Stomach (tissue), 9 donors: ENCODE measurements around the gene PON3. TPM values are rescaled to one million over a fixed set of nuclear protein-coding genes. Genes with fewer than 3 reads are reported as not detected.

Source experiments
- DNase-seq, 2 donors: peaks; one replicate each; pipeline versions ENCODE4 v3.0.0 to v3.0.0-alpha.2; 2013 to 2019
- H3K27ac ChIP-seq, 5 donors: fragments of 200-600 bp in 4 of 5; sonication (generic) in 4 of 5; one replicate each; pipeline ENCODE4 v1.5.1; 2013 to 2019; ENCODE audit warnings: mild to moderate bottlenecking in 1 of 5, moderate library complexity in 1 of 5
- H3K27me3 ChIP-seq, 3 donors: fragments of 200-600 bp; sonication (generic); one replicate each; pipeline ENCODE4 v1.5.1; 2017 to 2019; ENCODE audit warnings: mixed run types in 1 of 3
- H3K36me3 ChIP-seq, 4 donors: fragments of 200-600 bp; sonication (generic); 1 replicate in 3 of 4; 2 replicates in 1 of 4; pipeline ENCODE4 v1.5.1; 2016 to 2019
- H3K4me1 ChIP-seq, 4 donors: fragments of 200-600 bp; sonication (generic); one replicate each; pipeline ENCODE4 v1.5.1; 2016 to 2019
- H3K4me3 ChIP-seq, 4 donors: fragments of 200-600 bp; sonication (generic) in 3 of 4; one replicate each; pipeline ENCODE4 v1.5.1; 2016 to 2019; ENCODE audit warnings: mild to moderate bottlenecking in 1 of 4
- H3K9me3 ChIP-seq, 4 donors: fragments of 200-600 bp; sonication (generic); one replicate each; pipeline ENCODE4 v1.5.1; 2016 to 2019
- EP300 ChIP-seq: sonication (generic); formaldehyde crosslinking; IDR thresholded peaks from one replicate; pipeline ENCODE4 v1.6.1; 2017; ENCODE audit warnings: antibody characterized with exemption
- POLR2A ChIP-seq, 4 donors: fragments of 450-650 bp; IDR thresholded peaks; one replicate each; pipeline ENCODE4 v1.6.1; 2016; ENCODE audit warnings: antibody characterized with exemption in 4 of 4, control low read depth in 2 of 4, mild to moderate bottlenecking in 1 of 4, moderate library complexity in 1 of 4
- POLR2AphosphoS5 ChIP-seq, 3 donors: sonication (generic); formaldehyde crosslinking; IDR thresholded peaks; one replicate each; pipeline ENCODE4 v1.6.1; 2016; ENCODE audit warnings: antibody characterized with exemption in 3 of 3
- WGBS, 5 donors: extraction: QIAGEN DNeasy Blood & Tissue Kit in 3 of 5; methylation state at CpG; one replicate each; pipeline versions ENCODE4 v1.1.5 to v1.1.7; 2013 to 2018; 5-methylcytosine and 5-hydroxymethylcytosine counted together
- intact Hi-C: fragments of 100-400 bp; cut with DNase I; formaldehyde crosslinking; loops from one replicate; pipeline ENCODE4 v1.15.1; 2023; ENCODE audit warnings: low total_unique reads
- polyA plus RNA-seq, 3 donors: library from polyadenylated mRNA; stranded (reverse); fragments of 200-250 nt; gene quantifications; one replicate each; pipeline ENCODE4 v1.2.3, GENCODE V29; 2013
- total RNA-seq, 5 donors: library from RNA; depleted of rRNA; stranded (reverse); fragments of >200 nt; gene quantifications; one replicate each; pipeline versions ENCODE4 v1.1.0 to v1.2.3, GENCODE V29; 2014 to 2016
- TF ChIP-seq, protein P1 (sequence below), 7 experiments: fragments of 450-650 bp in 4 of 7; fragments of 200-600 bp in 3 of 7; sonication (generic) in 3 of 7; IDR thresholded peaks; one replicate each; pipeline ENCODE4 v1.5.1; 2016 to 2019; ENCODE audit warnings: antibody characterized with exemption in 7 of 7, control low read depth in 2 of 7, mild to moderate bottlenecking in 1 of 7
- donor health status: healthy with polysubstance abuse.
- donor health status: Bipolar disorder and iron deficiency.
- donor health status: healthy.

Gene PON3
- total and polyA plus RNA-seq, 8 donors = 1.2 to 9.4 (median 3.9) TPM; not detected in 2

DNA sequence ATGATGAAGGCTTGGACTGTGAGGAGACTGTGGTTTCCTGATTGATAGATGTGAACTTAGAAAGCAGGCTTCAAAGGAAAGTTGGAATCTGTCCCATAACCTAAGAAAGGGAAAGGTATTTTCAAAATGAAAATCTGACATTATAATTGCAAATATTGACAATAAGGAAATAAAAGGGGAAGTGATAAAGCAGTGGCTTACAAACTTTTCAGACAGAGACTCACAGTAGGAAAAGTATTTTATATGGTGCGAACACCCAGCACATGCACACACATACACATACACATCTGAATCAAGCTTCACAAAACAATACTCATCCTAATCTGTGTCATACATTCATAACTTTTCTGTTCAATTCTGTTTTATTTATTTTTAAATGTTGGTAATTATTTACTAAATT, 76.6 kb downstream of the PON3 start:
- intact Hi-C loops = no loop called here

DNA sequence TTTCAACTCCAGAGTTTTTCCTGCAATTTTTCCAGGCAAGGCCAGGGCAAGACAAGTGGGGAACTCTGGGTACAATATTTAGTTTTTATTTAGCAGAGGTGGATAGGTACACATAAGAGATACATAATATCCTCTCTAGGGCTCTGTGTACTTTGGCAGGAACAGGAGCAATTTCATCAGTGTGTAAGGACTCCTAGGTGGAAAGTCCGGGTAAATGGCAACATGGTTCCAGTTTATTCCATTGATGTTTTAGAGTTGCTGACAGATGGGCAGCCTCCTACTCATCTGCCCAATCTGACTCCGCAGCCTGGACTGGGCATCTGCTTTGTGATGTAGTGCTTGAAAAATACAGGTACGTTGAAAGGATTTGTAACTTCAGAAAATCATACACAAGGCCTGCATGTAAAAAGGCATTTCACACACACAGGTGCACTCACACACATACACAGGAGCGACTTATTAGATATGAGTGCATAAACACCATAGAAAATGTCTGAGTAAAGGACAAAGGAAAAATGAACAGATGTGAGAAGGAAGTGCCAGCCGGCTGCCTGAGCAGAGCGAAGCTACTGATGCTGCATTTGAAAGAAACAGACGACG, 77.6 kb downstream of the PON3 start:
- no peak for TF ChIP-seq POLR2AphosphoS5 (IDR thresholded peaks at IDR 0.05)
- TF ChIP-seq, protein P1, sequence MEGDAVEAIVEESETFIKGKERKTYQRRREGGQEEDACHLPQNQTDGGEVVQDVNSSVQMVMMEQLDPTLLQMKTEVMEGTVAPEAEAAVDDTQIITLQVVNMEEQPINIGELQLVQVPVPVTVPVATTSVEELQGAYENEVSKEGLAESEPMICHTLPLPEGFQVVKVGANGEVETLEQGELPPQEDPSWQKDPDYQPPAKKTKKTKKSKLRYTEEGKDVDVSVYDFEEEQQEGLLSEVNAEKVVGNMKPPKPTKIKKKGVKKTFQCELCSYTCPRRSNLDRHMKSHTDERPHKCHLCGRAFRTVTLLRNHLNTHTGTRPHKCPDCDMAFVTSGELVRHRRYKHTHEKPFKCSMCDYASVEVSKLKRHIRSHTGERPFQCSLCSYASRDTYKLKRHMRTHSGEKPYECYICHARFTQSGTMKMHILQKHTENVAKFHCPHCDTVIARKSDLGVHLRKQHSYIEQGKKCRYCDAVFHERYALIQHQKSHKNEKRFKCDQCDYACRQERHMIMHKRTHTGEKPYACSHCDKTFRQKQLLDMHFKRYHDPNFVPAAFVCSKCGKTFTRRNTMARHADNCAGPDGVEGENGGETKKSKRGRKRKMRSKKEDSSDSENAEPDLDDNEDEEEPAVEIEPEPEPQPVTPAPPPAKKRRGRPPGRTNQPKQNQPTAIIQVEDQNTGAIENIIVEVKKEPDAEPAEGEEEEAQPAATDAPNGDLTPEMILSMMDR (IDR thresholded peaks at IDR 0.05) = no peak
- intact Hi-C loops = no loop called here
- Histone ChIP-seq H3K36me3 (no peaks in the 10 kb centered on the region), H3K9me3 (no peaks in the 10 kb centered on the region), H3K27ac (no peak overlapping the region), H3K4me1 (no peaks in the 10 kb centered on the region), H3K27me3 (no peaks in the 10 kb centered on the region), H3K4me3 (no peak overlapping the region)
- DNase-seq = no peak
- WGBS, 5 donors = 82 to 89% (median 85%) methylated on average over 8 of the region's 8 CpGs

More for the DNA sequence above, 76.6 kb downstream of the PON3 start:
- no peak for TF ChIP-seq POLR2AphosphoS5 (IDR thresholded peaks at IDR 0.05)
- TF ChIP-seq EP300 = no peak
- TF ChIP-seq, protein P1 (IDR thresholded peaks at IDR 0.05) = no peak
- no peak for TF ChIP-seq POLR2A (IDR thresholded peaks at IDR 0.05)
- DNase-seq = no peak
- Histone ChIP-seq H3K9me3 (no peaks in the 10 kb centered on the region), H3K4me3 (no peak overlapping the region), H3K4me1 (peaks cover 0 to 3% (median 0%) of the 10 kb centered on the region in 4 donors), H3K36me3 (no peaks in the 10 kb centered on the region), H3K27me3 (peaks cover 0 to 8% (median 5%) of the 10 kb centered on the region in 3 donors), H3K27ac (no peak overlapping the region)
- 39 to 70% (median 47%) methylated on average over 1 of the region's 1 CpG for WGBS, 5 donors

DNA sequence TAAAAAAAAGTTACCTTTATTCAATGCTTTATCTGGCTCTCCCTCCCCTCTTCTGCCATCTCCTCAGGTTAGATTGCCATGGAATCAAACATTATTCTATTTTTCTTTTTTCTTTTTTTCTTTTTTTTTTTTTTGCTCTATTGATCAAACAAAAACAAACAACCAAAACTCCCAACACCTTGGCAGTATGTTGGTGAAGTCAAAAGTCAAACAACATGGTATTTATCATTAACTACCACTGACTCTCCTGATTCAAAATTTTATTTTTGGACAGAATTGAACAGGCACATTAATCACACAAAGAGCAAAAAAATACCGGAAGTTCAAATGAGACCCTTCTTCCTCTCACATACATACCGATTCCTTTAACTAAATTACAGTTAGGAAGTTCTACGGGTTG, 78.2 kb downstream of the PON3 start:
- Histone ChIP-seq H3K4me3 (no peak overlapping the region), H3K9me3 (no peaks in the 10 kb centered on the region), H3K4me1 (no peaks in the 10 kb centered on the region), H3K27me3 (no peaks in the 10 kb centered on the region), H3K36me3 (no peaks in the 10 kb centered on the region), H3K27ac (no peak overlapping the region)
- intact Hi-C loops = no loop called here
- WGBS, 5 donors = 72 to 86% (median 79%) methylated on average over 3 of the region's 3 CpGs
- TF ChIP-seq POLR2A (IDR thresholded peaks at IDR 0.05) (no peak), POLR2AphosphoS5 (IDR thresholded peaks at IDR 0.05) (no peak), EP300 (no peak)
- TF ChIP-seq, protein P1 (IDR thresholded peaks at IDR 0.05) = no peak
- no peak for DNase-seq

GRCh38 chr7:95317546-95317945, 78.6 kb downstream of the PON3 start:
- WGBS, 5 donors = 39 to 55% (median 43%) methylated on average over 2 of the region's 2 CpGs
- Histone ChIP-seq H3K27ac (no peak overlapping the region), H3K27me3 (no peaks in the 10 kb centered on the region), H3K4me1 (no peaks in the 10 kb centered on the region), H3K36me3 (no peaks in the 10 kb centered on the region), H3K4me3 (no peak overlapping the region), H3K9me3 (no peaks in the 10 kb centered on the region)
- TF ChIP-seq POLR2A (IDR thresholded peaks at IDR 0.05) (no peak), POLR2AphosphoS5 (IDR thresholded peaks at IDR 0.05) (no peak), EP300 (no peak)
- TF ChIP-seq, protein P1 (IDR thresholded peaks at IDR 0.05) = no peak
- DNase-seq = no peak
- intact Hi-C loops = no loop called here
